Measurements from ENCODE around the gene CD81.

CD81 gene

DNA sequence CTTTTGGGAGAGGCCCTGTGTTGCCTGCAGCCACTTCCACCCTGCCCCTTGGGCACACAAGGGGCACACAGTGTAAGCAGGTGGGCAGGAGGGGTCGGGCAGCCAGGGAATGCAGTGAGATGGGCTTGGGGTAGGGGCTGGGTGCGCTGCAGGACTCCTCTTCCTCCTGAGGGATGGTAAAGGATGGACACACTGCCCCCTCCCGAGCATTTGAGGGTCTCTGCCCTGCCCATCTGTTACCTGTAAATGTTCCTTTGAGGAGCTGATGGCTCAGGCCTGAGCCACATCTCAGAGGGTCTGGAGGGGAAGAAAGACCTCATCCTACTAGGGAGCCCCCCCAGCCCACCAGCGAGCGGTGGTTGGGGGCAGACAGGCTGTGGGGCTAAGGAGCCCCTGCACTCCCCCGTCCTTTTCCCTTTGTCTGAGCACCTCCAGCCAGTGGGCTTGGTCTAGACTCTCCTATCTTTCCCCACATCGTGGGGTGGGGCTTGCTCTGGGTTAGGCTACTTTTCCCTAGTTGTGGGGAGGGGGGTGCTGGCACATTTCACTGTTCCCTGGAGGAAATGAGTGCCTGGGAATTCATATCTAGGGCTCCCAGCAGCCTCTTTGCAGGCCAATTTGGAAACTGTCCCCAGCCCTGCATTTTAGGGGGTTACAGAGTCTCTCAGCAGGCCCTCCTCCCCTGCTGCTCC, 21.7 kb downstream of the CD81 start:
- peak overlapping the region; percentile 98 for H3K27ac ChIP-seq (ENCODE audit: low read depth, low read length)
- H3K27me3 ChIP-seq (ENCODE audit: control insufficient read depth, insufficient read depth, low read length): no peaks in the 10 kb centered on the region
- peaks cover 31% of the 10 kb centered on the region for H3K36me3 ChIP-seq (ENCODE audit: control insufficient read depth, insufficient read depth, low read length)
- H3K4me1 ChIP-seq (ENCODE audit: control insufficient read depth, insufficient read depth, low read length): peaks cover 19% of the 10 kb centered on the region
- H3K4me3 ChIP-seq (ENCODE audit: low read length): peak overlapping the region; percentile 87
- H3K9ac ChIP-seq (ENCODE audit: low read length): no peak overlapping the region

DNA sequence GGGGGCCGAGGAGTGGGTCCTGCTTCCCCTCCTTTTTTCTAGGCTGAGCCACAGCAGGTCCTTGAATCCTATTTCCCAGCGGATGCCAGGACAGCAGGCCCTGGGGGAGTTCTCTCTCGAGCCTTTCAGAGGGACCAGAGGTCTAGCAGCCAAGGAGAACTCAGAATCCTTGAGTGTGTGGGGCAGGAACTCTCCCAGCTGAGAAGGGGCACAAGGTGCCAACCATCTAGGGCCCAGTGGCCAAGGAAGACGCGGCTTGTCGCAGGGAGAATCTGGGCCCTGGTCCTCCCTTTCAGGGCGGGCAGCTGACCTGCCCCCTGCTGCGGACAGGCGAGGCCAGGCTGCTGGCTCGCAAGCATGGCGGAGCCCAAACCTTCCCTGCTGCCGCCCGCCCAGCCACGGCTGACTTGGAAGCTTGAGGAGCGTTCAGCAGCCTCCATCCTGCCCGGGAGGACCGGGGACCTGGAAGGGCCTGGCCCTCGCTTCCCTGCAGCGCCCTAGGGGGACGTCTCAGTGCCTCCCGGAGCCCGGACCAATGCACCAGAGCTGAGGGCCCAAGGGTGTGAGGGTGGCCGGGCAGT, 22.5 kb downstream of the CD81 start:
- Histone ChIP-seq H3K27ac (ENCODE audit: low read depth, low read length) (peak overlapping the region; percentile 98), H3K4me1 (ENCODE audit: control insufficient read depth, insufficient read depth, low read length) (peaks cover 19% of the 10 kb centered on the region), H3K27me3 (ENCODE audit: control insufficient read depth, insufficient read depth, low read length) (no peaks in the 10 kb centered on the region), H3K36me3 (ENCODE audit: control insufficient read depth, insufficient read depth, low read length) (peaks cover 29% of the 10 kb centered on the region), H3K9ac (ENCODE audit: low read length) (peak overlapping the region; percentile 86), H3K4me3 (ENCODE audit: low read length) (peak overlapping the region; percentile 87)

DNA sequence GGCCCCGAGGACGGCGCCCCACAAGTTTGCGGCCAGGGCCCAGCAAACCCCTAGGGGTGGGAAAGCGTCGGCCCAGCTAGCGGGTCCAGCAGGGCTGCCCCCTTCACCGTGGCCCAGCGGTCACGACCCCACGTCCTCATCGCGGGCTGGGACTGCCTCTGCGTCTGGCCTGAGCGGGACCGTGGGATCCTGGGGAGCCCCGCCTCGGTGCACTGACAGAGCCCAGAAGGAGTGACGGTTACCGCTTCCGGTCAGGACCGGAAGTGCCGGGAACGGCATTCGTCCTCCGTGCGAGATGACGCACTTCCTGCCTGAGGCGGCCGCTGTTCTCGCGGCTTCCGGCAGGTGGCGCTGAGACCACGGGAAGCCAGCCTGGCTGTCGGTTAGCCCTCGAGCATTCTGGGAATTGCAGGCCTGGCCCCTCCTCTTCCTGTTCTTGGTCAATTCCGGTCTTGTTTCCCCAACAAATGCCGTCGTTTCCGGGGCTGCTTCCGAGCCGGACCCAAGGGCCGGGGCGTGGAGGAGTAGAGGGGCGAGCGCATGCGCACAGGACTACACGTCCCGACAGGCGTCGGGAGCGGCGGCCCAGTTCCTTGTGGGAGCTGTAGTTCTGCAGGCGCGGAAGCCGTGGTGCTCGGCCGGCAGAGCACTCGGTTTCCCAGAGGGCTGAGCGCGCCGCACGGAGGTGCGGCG, 23.1 kb downstream of the CD81 start, which contains the start of gene TSSC4:
Gene TSSC4, plus strand, starts transcription at position 682 of the 693 bp plus-strand sequence. CDS start 1,884 bp downstream, outside the sequence.
- H3K9ac ChIP-seq (ENCODE audit: low read length): peak within 1 kb of the TSS; percentile 100
- peaks cover 29% of the 10 kb centered on the region for H3K36me3 ChIP-seq (ENCODE audit: control insufficient read depth, insufficient read depth, low read length)
- H3K4me1 ChIP-seq (ENCODE audit: control insufficient read depth, insufficient read depth, low read length): peaks cover 19% of the 10 kb centered on the region
- peak within 1 kb of the TSS; percentile 100 for H3K4me3 ChIP-seq (ENCODE audit: low read length)
- no peaks in the 10 kb centered on the region for H3K27me3 ChIP-seq (ENCODE audit: control insufficient read depth, insufficient read depth, low read length)
- peak within 1 kb of the TSS; percentile 98 for H3K27ac ChIP-seq (ENCODE audit: low read depth, low read length)

DNA sequence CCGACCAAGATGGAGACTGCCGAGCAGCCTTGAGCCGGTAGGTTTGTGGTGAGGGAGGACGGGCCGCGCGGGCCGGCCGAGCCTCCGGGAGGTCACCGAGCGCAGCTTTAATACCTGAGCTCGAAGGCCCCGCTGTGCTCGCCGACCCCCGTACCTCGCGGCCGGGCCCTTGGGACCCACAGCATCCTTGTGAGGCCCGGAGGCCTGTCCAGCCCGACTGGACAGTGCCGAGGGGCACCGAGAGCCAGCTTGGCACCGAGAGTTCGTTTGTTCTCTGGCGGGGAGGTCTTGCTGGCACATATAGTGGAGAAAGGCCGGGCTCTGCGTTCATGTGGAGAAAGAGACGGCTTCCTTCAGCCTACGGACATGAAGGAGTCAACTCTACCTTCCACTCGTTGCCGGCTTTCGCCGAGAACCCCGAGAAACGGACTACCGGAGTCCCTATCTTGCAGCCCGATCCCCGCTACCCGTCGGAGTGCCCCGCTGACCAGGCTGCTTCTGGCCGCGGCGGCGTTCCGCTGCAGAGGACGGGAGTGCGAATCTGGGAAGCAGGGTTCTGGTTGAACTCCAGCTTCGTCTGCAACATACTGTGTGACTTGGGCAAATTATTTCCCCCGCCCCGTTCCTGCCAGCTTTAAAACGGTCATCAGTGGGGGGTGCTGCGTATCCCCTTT, 23.8 kb downstream of the CD81 start:
- Histone ChIP-seq H3K27ac (ENCODE audit: low read depth, low read length) (peak overlapping the region; percentile 94), H3K4me1 (ENCODE audit: control insufficient read depth, insufficient read depth, low read length) (peaks cover 19% of the 10 kb centered on the region), H3K36me3 (ENCODE audit: control insufficient read depth, insufficient read depth, low read length) (peaks cover 24% of the 10 kb centered on the region), H3K4me3 (ENCODE audit: low read length) (peak overlapping the region; percentile 100), H3K27me3 (ENCODE audit: control insufficient read depth, insufficient read depth, low read length) (no peaks in the 10 kb centered on the region), H3K9ac (ENCODE audit: low read length) (peak overlapping the region; percentile 100)

DNA sequence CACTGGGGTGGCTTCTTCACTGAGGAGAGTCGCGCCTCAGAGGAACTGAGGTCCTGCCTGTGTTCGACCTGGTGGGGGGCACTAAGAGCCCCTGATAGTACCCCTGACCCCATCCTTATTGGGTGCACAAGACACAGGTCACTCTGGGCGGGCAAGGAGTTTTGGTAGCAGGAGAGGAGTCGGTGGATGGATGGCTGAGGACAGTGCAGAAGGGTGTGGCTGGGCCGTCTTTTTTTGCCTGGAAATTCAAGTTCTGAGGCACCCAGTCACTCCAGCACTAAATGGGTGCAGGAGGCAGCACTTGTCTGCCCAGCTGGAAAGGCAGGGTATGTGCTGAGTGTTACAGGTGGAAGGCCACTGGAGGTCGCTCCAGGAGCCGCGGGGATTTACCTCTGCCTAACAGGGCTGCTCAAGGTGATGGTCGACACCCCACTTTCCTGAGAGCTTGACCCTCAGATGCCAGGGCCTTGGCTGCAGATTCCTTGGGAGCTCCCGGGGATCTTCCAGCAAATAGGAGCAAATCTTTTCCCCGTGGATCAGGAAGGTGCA, 24.4 kb downstream of the CD81 start:
- peak overlapping the region; percentile 94 for H3K27ac ChIP-seq (ENCODE audit: low read depth, low read length)
- H3K4me1 ChIP-seq (ENCODE audit: control insufficient read depth, insufficient read depth, low read length): peaks cover 19% of the 10 kb centered on the region
- H3K9ac ChIP-seq (ENCODE audit: low read length): peak overlapping the region; percentile 100
- H3K4me3 ChIP-seq (ENCODE audit: low read length): peak overlapping the region; percentile 100
- peaks cover 22% of the 10 kb centered on the region for H3K36me3 ChIP-seq (ENCODE audit: control insufficient read depth, insufficient read depth, low read length)
- no peaks in the 10 kb centered on the region for H3K27me3 ChIP-seq (ENCODE audit: control insufficient read depth, insufficient read depth, low read length)

DNA sequence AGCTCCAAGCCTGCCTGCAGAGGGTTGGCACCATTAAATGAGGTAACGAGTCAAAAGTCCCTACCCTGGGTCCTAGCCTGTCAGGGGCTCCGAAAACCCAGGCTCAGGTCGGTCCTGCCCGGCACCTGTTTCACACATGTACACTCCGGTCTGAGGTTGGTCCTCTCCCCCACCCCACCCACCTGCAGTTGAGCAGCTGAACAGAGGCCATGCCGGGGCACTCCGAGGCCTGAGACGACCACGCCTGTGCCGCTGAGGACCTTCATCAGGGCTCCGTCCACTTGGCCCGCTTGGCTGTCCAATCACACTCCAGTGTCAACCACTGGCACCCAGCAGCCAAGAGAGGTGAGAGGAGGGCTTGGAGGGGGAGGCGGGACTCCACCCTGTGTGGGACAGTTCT, 25.0 kb downstream of the CD81 start:
- peaks cover 19% of the 10 kb centered on the region for H3K4me1 ChIP-seq (ENCODE audit: control insufficient read depth, insufficient read depth, low read length)
- peaks cover 16% of the 10 kb centered on the region for H3K36me3 ChIP-seq (ENCODE audit: control insufficient read depth, insufficient read depth, low read length)
- peak overlapping the region; percentile 13 for H3K9ac ChIP-seq (ENCODE audit: low read length)
- H3K27me3 ChIP-seq (ENCODE audit: control insufficient read depth, insufficient read depth, low read length): no peaks in the 10 kb centered on the region
- H3K4me3 ChIP-seq (ENCODE audit: low read length): peak overlapping the region; percentile 100
- H3K27ac ChIP-seq (ENCODE audit: low read depth, low read length): no peak overlapping the region

DNA sequence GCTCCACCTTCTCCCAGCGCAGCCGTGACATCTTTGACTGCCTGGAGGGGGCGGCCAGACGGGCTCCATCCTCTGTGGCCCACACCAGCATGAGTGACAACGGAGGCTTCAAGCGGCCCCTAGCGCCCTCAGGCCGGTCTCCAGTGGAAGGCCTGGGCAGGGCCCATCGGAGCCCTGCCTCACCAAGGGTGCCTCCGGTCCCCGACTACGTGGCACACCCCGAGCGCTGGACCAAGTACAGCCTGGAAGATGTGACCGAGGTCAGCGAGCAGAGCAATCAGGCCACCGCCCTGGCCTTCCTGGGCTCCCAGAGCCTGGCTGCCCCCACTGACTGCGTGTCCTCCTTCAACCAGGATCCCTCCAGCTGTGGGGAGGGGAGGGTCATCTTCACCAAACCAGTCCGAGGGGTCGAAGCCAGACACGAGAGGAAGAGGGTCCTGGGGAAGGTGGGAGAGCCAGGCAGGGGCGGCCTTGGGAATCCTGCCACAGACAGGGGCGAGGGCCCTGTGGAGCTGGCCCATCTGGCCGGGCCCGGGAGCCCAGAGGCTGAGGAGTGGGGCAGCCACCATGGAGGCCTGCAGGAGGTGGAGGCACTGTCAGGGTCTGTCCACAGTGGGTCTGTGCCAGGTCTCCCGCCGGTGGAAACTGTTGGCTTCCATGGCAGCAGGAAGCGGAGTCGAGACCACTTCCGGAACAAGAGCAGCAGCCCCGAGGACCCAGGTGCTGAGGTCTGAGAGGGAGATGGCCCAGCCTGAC, 26.0 kb downstream of the CD81 start:
- peaks cover 19% of the 10 kb centered on the region for H3K4me1 ChIP-seq (ENCODE audit: control insufficient read depth, insufficient read depth, low read length)
- no peak overlapping the region for H3K27ac ChIP-seq (ENCODE audit: low read depth, low read length)
- peaks cover 2% of the 10 kb centered on the region for H3K27me3 ChIP-seq (ENCODE audit: control insufficient read depth, insufficient read depth, low read length)
- H3K4me3 ChIP-seq (ENCODE audit: low read length): no peak overlapping the region
- no peak overlapping the region for H3K9ac ChIP-seq (ENCODE audit: low read length)
- H3K36me3 ChIP-seq (ENCODE audit: control insufficient read depth, insufficient read depth, low read length): peaks cover 15% of the 10 kb centered on the region

DNA sequence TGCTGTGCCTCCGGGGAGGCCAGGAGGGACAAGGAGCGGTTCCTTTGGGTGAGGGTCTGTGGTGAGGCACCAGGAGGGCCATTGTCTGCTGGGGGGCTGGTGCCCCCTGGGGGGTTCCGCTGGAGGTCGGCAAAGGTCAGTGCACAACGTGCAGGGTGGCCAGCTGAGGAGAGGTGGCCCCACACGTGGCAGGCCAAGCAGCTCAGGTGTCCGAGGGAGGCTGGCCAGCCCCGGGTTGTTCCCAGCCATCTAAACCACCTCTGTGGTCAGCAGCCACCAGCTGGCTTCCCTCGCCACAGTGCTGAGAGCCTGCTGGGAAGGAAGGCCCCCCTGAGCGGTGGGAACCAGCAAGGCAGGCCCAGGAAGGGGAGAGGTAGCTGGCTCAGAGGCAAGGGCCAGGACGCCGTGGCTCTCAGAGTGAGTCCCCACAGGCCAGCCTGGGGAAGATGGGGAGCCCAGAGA, 27.7 kb downstream of the CD81 start:
- Histone ChIP-seq H3K27me3 (ENCODE audit: control insufficient read depth, insufficient read depth, low read length) (peaks cover 2% of the 10 kb centered on the region), H3K4me3 (ENCODE audit: low read length) (no peak overlapping the region), H3K36me3 (ENCODE audit: control insufficient read depth, insufficient read depth, low read length) (peaks cover 15% of the 10 kb centered on the region), H3K4me1 (ENCODE audit: control insufficient read depth, insufficient read depth, low read length) (peaks cover 15% of the 10 kb centered on the region), H3K9ac (ENCODE audit: low read length) (no peak overlapping the region), H3K27ac (ENCODE audit: low read depth, low read length) (no peak overlapping the region)

DNA sequence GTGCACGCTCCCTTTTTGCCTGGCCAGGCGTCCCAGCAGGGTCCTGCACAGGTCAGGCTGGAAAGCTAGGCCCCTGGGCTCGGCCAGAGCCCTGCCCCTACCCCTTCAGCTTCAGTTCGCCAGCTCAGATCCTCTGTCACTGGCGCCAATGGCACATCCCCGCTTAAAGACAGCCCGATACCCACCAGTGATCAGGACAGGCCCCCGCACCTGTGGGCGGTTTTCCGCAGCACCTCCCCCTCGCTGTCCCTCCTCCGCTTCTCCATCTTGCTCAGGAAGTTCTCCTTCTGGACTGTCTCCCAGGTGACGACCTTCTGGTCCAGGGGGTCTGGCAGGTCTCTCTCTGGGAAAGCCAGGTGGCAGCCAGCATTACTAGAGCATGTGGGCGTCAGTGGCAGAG, 29.3 kb downstream of the CD81 start:
- peaks cover 13% of the 10 kb centered on the region for H3K4me1 ChIP-seq (ENCODE audit: control insufficient read depth, insufficient read depth, low read length)
- H3K4me3 ChIP-seq (ENCODE audit: low read length): no peak overlapping the region
- no peak overlapping the region for H3K9ac ChIP-seq (ENCODE audit: low read length)
- no peak overlapping the region for H3K27ac ChIP-seq (ENCODE audit: low read depth, low read length)
- peaks cover 2% of the 10 kb centered on the region for H3K27me3 ChIP-seq (ENCODE audit: control insufficient read depth, insufficient read depth, low read length)
- H3K36me3 ChIP-seq (ENCODE audit: control insufficient read depth, insufficient read depth, low read length): peaks cover 12% of the 10 kb centered on the region

DNA sequence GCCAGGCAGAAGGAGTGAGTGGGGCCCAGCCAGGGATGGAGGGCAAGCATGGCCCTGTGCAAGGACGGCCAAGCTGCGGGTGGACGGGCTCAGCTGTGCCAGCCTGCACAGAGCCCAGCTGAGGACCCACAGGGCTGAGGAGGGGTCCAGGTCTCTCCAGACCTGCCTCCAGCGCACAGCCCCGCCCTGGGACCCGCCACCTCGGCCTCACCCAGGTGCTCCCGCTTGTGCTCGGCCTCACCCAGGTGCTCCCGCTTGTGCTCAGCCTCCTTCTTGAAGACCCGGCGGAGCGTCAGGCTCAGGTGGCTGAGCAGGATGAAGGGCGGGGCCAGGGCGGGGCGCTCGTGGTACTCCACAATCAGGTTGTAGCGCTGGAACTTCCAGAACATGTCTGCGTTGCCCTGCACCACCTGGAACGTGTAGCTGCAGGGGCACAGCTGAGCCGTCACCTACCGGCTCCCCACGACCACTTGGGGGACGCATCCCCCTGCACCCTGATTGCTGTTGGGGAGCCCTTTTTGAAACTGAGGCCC, 29.8 kb downstream of the CD81 start:
- no peak overlapping the region for H3K4me3 ChIP-seq (ENCODE audit: low read length)
- H3K27ac ChIP-seq (ENCODE audit: low read depth, low read length): no peak overlapping the region
- peaks cover 8% of the 10 kb centered on the region for H3K4me1 ChIP-seq (ENCODE audit: control insufficient read depth, insufficient read depth, low read length)
- H3K36me3 ChIP-seq (ENCODE audit: control insufficient read depth, insufficient read depth, low read length): peaks cover 10% of the 10 kb centered on the region
- no peak overlapping the region for H3K9ac ChIP-seq (ENCODE audit: low read length)
- H3K27me3 ChIP-seq (ENCODE audit: control insufficient read depth, insufficient read depth, low read length): peaks cover 2% of the 10 kb centered on the region

DNA sequence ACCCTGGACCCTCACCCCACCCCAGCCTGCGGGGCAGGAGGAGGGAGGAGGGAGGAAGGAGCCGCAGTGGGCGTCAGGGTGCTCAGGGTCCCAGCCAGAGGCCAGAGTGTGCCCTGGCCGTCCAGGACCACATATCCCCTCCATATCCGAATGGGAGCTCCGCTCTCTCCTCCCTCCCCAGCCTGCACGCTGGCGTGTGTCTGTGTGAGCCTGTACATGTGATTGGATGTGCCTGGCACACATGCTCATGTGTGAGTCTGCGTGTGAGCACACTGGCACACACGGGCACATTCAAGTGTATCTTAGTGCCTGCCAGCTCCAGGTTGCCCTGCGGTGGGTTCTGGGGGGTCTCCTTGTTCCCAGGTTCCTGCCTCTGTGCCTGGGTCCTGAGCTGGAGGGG, 31.6 kb downstream of the CD81 start:
- no peaks in the 10 kb centered on the region for H3K36me3 ChIP-seq (ENCODE audit: control insufficient read depth, insufficient read depth, low read length)
- no peak overlapping the region for H3K4me3 ChIP-seq (ENCODE audit: low read length)
- H3K9ac ChIP-seq (ENCODE audit: low read length): no peak overlapping the region
- peaks cover 4% of the 10 kb centered on the region for H3K4me1 ChIP-seq (ENCODE audit: control insufficient read depth, insufficient read depth, low read length)
- H3K27me3 ChIP-seq (ENCODE audit: control insufficient read depth, insufficient read depth, low read length): peaks cover 2% of the 10 kb centered on the region
- H3K27ac ChIP-seq (ENCODE audit: low read depth, low read length): peak overlapping the region; percentile 6
